ENCODE results near the gene C6orf58. TPM values are rescaled to one million over a fixed set of nuclear protein-coding genes. Genes with fewer than 3 reads are reported as not detected.

The C6orf58 gene
- total and polyA plus RNA-seq, 12 donors, result 0.22 TPM; not detected in 11

GRCh38 chr6:127606131-127606562, 29.2 kb downstream of the C6orf58 start:
- intact Hi-C loops (cut with DNase I), result no loop called here
- Histone ChIP-seq H3K27me3 (no peaks in the 10 kb centered on the region), H3K9me3 (replicated peaks in 1 of 3) (no peaks in the 10 kb centered on the region), H3K4me1 (replicated peaks in 1 of 2) (no peaks in the 10 kb centered on the region), H3K4me3 (no peak overlapping the region), H3K36me3 (replicated peaks in 1 of 2) (no peaks in the 10 kb centered on the region), H3K27ac (no peak overlapping the region)
- WGBS, 4 donors, result 37 to 64% (median 49%) methylated on average over 1 to 3 of the region's 3 CpGs
- no peak for DNase-seq
- TF ChIP-seq CTCF (IDR thresholded peaks at IDR 0.05) (no peak), POLR2A (IDR thresholded peaks at IDR 0.05) (no peak)

GRCh38 chr6:127608554-127609270, 31.7 kb downstream of the C6orf58 start:
- no peak for DNase-seq

GRCh38 chr6:127618729-127619128, 41.8 kb downstream of the C6orf58 start:
- Histone ChIP-seq H3K27ac (no peak overlapping the region), H3K27me3 (no peaks in the 10 kb centered on the region), H3K36me3 (replicated peaks in 1 of 2) (no peaks in the 10 kb centered on the region), H3K9me3 (replicated peaks in 1 of 3) (no peaks in the 10 kb centered on the region), H3K4me1 (replicated peaks in 1 of 2) (no peaks in the 10 kb centered on the region), H3K4me3 (no peak overlapping the region)
- TF ChIP-seq POLR2A (IDR thresholded peaks at IDR 0.05), result no peak
- no peak for TF ChIP-seq CTCF (IDR thresholded peaks at IDR 0.05)
- DNase-seq, result no peak
- WGBS, 4 donors, result 56 to 80% (median 72%) methylated on average over 5 of the region's 5 CpGs
- intact Hi-C loops (cut with DNase I), result no loop called here

More at GRCh38 chr6:127608554-127609270, 31.7 kb downstream of the C6orf58 start:
- H3K4me3 ChIP-seq, result no peak overlapping the region
- no peak overlapping the region for H3K27ac ChIP-seq
- H3K9me3 ChIP-seq (replicated peaks in 1 of 3), result no peaks in the 10 kb centered on the region
- intact Hi-C loops (cut with DNase I), result no loop called here
- 61 to 76% (median 68%) methylated on average over 3 of the region's 3 CpGs for WGBS, 4 donors
- H3K27me3 ChIP-seq, result no peaks in the 10 kb centered on the region
- no peaks in the 10 kb centered on the region for H3K4me1 ChIP-seq (replicated peaks in 1 of 2)
- TF ChIP-seq POLR2A (IDR thresholded peaks at IDR 0.05), result no peak
- TF ChIP-seq CTCF (IDR thresholded peaks at IDR 0.05), result no peak
- no peaks in the 10 kb centered on the region for H3K36me3 ChIP-seq (replicated peaks in 1 of 2)

GRCh38 chr6:127630800-127631199, 53.8 kb downstream of the C6orf58 start:
- H3K4me1 ChIP-seq (replicated peaks in 1 of 2), result no peaks in the 10 kb centered on the region
- intact Hi-C loops (cut with DNase I), result no loop called here
- H3K27ac ChIP-seq, result no peak overlapping the region
- H3K4me3 ChIP-seq, result no peak overlapping the region
- TF ChIP-seq CTCF (IDR thresholded peaks at IDR 0.05) (no peak), POLR2A (IDR thresholded peaks at IDR 0.05) (no peak)
- no peaks in the 10 kb centered on the region for H3K36me3 ChIP-seq (replicated peaks in 1 of 2)
- no peaks in the 10 kb centered on the region for H3K9me3 ChIP-seq (replicated peaks in 1 of 3)
- WGBS, 4 donors, result 40 to 68% (median 63%) methylated on average over 1 of the region's 1 CpG
- DNase-seq, result no peak
- H3K27me3 ChIP-seq, result no peaks in the 10 kb centered on the region
